HCT116 (cell line): ENCODE measurements around the gene UBN1. TPM values are rescaled to one million over a fixed set of nuclear protein-coding genes. Genes with fewer than 3 reads are reported as not detected.

Experiments used
- ATAC-seq: fragments of 200-7000 bp; cut with Tn5 transposase; 2 replicates; pipeline ENCODE4 v1.9.1; 2020; ENCODE audit warnings: mild to moderate bottlenecking, moderate library complexity
- BruUV-seq: library from RNA; stranded (reverse); fragments of 400-500 nt; replicated peaks from 2 replicates; lab custom pipeline; 2021; lab: Mats Ljungman, UMichigan
- CTCF ChIA-PET: fragments of 300-600 bp; sonication (Branson Sonifier 250); formaldehyde crosslinking; loops from one replicate; lab custom pipeline; 2021; ENCODE audit warnings: antibody characterized with exemption; lab: Charles Lee
- POLR2A ChIA-PET: fragments of 300-600, 350-600 bp; sonication (Branson Sonifier 250); formaldehyde crosslinking; loops from one replicate; lab custom pipeline; 2021; ENCODE audit warnings: antibody characterized with exemption; lab: Charles Lee
- RAD21 ChIA-PET, 2 experiments: fragments of 300-600 bp; sonication (Branson Sonifier 250); formaldehyde crosslinking; loops; one replicate each; lab custom pipeline; 2023; ENCODE audit warnings: low total read pairs in 2 of 2; ENCODE audit not compliant: uncharacterized antibody in 2 of 2, unreplicated experiment in 2 of 2, low non-redundant PET in 1 of 2; lab: Charles Lee
- DNase-seq: peaks from one replicate; pipeline ENCODE4 v3.0.0-alpha.2; 2010; ENCODE audit warnings: low read depth, low spot score
- H2AFZ ChIP-seq: fragments of 200-600 bp; shearing (Covaris generic), sonication (generic); 2 replicates; pipeline ENCODE4 v1.6.1; 2017; ENCODE audit warnings: low read depth, mixed run types, mixed read lengths, antibody characterized with exemption, low read length; ENCODE audit not compliant: poor library complexity, severe bottlenecking
- H3K27ac ChIP-seq: 2 replicates; pipeline ENCODE4 v1.5.1; 2012; ENCODE audit warnings: low read depth, low read length
- H3K27me3 ChIP-seq: fragments of 200-600 bp; sonication (generic); 2 replicates; pipeline ENCODE4 v1.6.1; 2016; ENCODE audit warnings: mixed run types, low read length, mixed read lengths; ENCODE audit not compliant: insufficient read depth
- H3K36me3 ChIP-seq, 2 experiments: fragments of 200-500 bp in 1 of 2; fragments of 200-600 bp in 1 of 2; sonication (Bioruptor generic) in 1 of 2; sonication (generic) in 1 of 2; 2 replicates each; pipeline versions ENCODE4 v1.5.1 to v1.6.1; 2014 to 2016; ENCODE audit warnings: low read length in 2 of 2, inconsistent platforms in 1 of 2, mixed read lengths in 1 of 2, mixed run types in 1 of 2; ENCODE audit not compliant: insufficient read depth in 2 of 2, control insufficient read depth in 1 of 2
- H3K4me1 ChIP-seq, 2 experiments: fragments of 200-600 bp in 1 of 2; sonication (generic) in 1 of 2; 2 replicates each; pipeline versions ENCODE4 v1.5.1 to v1.6.1; 2012 to 2017; ENCODE audit warnings: low read length in 2 of 2, inconsistent platforms in 1 of 2, mild to moderate bottlenecking in 1 of 2, mixed read lengths in 1 of 2, mixed run types in 1 of 2, moderate library complexity in 1 of 2; ENCODE audit not compliant: insufficient read depth in 2 of 2, control insufficient read depth in 1 of 2
- H3K4me2 ChIP-seq: fragments of 200-600 bp; sonication (generic); 2 replicates; pipeline ENCODE4 v1.6.1; 2017; ENCODE audit warnings: mixed run types, low read length, mixed read lengths
- H3K4me3 ChIP-seq, 2 experiments: fragments of 200-600 bp in 1 of 2; sonication (generic) in 1 of 2; replicated peaks in 1 of 2; 2 replicates each; pipeline ENCODE4 v1.5.1; 2011 to 2016; ENCODE audit warnings: low read length in 2 of 2, control low read depth in 1 of 2, low read depth in 1 of 2, mild to moderate bottlenecking in 1 of 2, mixed read lengths in 1 of 2, mixed run types in 1 of 2
- H3K79me2 ChIP-seq: fragments of 200-600 bp; sonication (generic); 2 replicates; pipeline ENCODE4 v1.6.1; 2017; ENCODE audit warnings: mild to moderate bottlenecking, mixed run types, low read length, moderate library complexity, mixed read lengths; ENCODE audit not compliant: insufficient read depth
- H3K9ac ChIP-seq: fragments of 200-600 bp; sonication (generic); 2 replicates; pipeline ENCODE4 v1.6.1; 2016; ENCODE audit warnings: low read length, mixed read lengths
- H3K9me2 ChIP-seq: fragments of 200-600 bp; sonication (generic), shearing (Covaris generic); 2 replicates; pipeline ENCODE4 v1.6.1; 2017; ENCODE audit warnings: mixed run types, mild to moderate bottlenecking, moderate library complexity; ENCODE audit not compliant: insufficient read depth
- H3K9me3 ChIP-seq, 2 experiments: fragments of 200-500 bp in 1 of 2; fragments of 200-600 bp in 1 of 2; sonication (Bioruptor generic) in 1 of 2; sonication (generic) in 1 of 2; 2 replicates each; pipeline ENCODE4 v1.6.1; 2014 to 2017; ENCODE audit warnings: low read length in 2 of 2, mixed read lengths in 2 of 2, inconsistent platforms in 1 of 2, low read depth in 1 of 2, mild to moderate bottlenecking in 1 of 2, mixed run types in 1 of 2, moderate library complexity in 1 of 2; ENCODE audit not compliant: control insufficient read depth in 1 of 2, insufficient read depth in 1 of 2
- H4K20me1 ChIP-seq: fragments of 200-600 bp; sonication (generic), shearing (Covaris generic); 2 replicates; pipeline ENCODE4 v1.6.1; 2017; ENCODE audit warnings: mixed run types, mild to moderate bottlenecking, moderate library complexity; ENCODE audit not compliant: insufficient read depth
- CBX3 ChIP-seq: IDR thresholded peaks from 2 replicates; pipeline ENCODE4 v1.6.1; 2012; ENCODE audit warnings: low read depth
- CEBPB ChIP-seq: IDR thresholded peaks from 2 replicates; pipeline ENCODE4 v1.6.1; 2012; ENCODE audit warnings: low read depth
- EGR1 ChIP-seq: IDR thresholded peaks from 2 replicates; pipeline ENCODE4 v1.6.1; 2012; ENCODE audit warnings: low read depth
- ELF1 ChIP-seq: IDR thresholded peaks from 2 replicates; pipeline ENCODE4 v1.6.1; 2012; ENCODE audit warnings: low read depth, borderline replicate concordance
- EZH2 ChIP-seq: fragments of 200-600 bp; sonication (generic); IDR thresholded peaks from 2 replicates; pipeline ENCODE4 v1.6.1; 2017; ENCODE audit warnings: antibody characterized with exemption, mixed run types
- JUND ChIP-seq: IDR thresholded peaks from 2 replicates; pipeline ENCODE4 v1.6.1; 2012
- POLR2AphosphoS5 ChIP-seq: IDR thresholded peaks from 2 replicates; pipeline ENCODE4 v1.6.1; 2011; ENCODE audit warnings: mild to moderate bottlenecking, low read depth, low read length, moderate library complexity
- RAD21 ChIP-seq: IDR thresholded peaks from 2 replicates; pipeline ENCODE4 v1.6.1; 2012; ENCODE audit warnings: low read depth, mild to moderate bottlenecking
- SIN3A ChIP-seq: IDR thresholded peaks from 2 replicates; pipeline ENCODE4 v1.6.1; 2012; ENCODE audit warnings: low read depth
- SP1 ChIP-seq: IDR thresholded peaks from 2 replicates; pipeline ENCODE4 v1.6.1; 2012; ENCODE audit warnings: low read depth
- SRF ChIP-seq: IDR thresholded peaks from 2 replicates; pipeline ENCODE4 v1.6.1; 2012; ENCODE audit warnings: low read depth
- TCF7L2 ChIP-seq: IDR thresholded peaks from 2 replicates; pipeline ENCODE4 v1.7.0; 2011; ENCODE audit warnings: borderline replicate concordance, inconsistent platforms; ENCODE audit not compliant: insufficient read depth, insufficient read length; ENCODE audit errors: extremely low read depth
- YY1 ChIP-seq: IDR thresholded peaks from 2 replicates; pipeline ENCODE4 v1.6.1; 2011; ENCODE audit warnings: low read length, low read depth, moderate library complexity, mild to moderate bottlenecking; ENCODE audit not compliant: insufficient replicate concordance; ENCODE audit errors: extremely low read depth
- ZFX ChIP-seq: fragments of 450-650 bp; IDR thresholded peaks from 2 replicates; pipeline ENCODE4 v1.6.1; 2017
- ZNF274 ChIP-seq: fragments of 200-500 bp; sonication (Bioruptor generic); IDR thresholded peaks from 2 replicates; pipeline ENCODE4 v1.6.1; 2014; ENCODE audit warnings: mild to moderate bottlenecking, low read depth, low read length, inconsistent platforms
- intact Hi-C: fragments of 100-400 bp; cut with micrococcal nuclease; formaldehyde crosslinking; loops from 2 replicates; pipeline ENCODE4 v1.10.0; 2022
- total RNA-seq: library from RNA; stranded (reverse); gene quantifications from one replicate; pipeline ENCODE4 v1.2.1, GENCODE V29; 2021; ENCODE audit not compliant: unreplicated experiment
- TF ChIP-seq, protein P1 (sequence below): IDR thresholded peaks from 2 replicates; pipeline ENCODE4 v1.6.1; 2012; ENCODE audit warnings: low read depth
- TF ChIP-seq, protein P2 (sequence below), 3 experiments: fragments of 200-600 bp in 1 of 3; sonication (generic) in 1 of 3; IDR thresholded peaks in 2 of 3; conservative IDR thresholded peaks in 1 of 3; 2 replicates each; pipeline ENCODE4 v1.5.1; 2012 to 2017; ENCODE audit warnings: low read depth in 2 of 3, low read length in 2 of 3, antibody characterized with exemption in 1 of 3, borderline replicate concordance in 1 of 3, control low read depth in 1 of 3, mild to moderate bottlenecking in 1 of 3, mixed read lengths in 1 of 3, mixed run types in 1 of 3, moderate library complexity in 1 of 3; ENCODE audit not compliant: insufficient read depth in 1 of 3

UBN1 gene
- total RNA-seq, 1 experiment from 2014 or later: 31.9 TPM

DNA sequence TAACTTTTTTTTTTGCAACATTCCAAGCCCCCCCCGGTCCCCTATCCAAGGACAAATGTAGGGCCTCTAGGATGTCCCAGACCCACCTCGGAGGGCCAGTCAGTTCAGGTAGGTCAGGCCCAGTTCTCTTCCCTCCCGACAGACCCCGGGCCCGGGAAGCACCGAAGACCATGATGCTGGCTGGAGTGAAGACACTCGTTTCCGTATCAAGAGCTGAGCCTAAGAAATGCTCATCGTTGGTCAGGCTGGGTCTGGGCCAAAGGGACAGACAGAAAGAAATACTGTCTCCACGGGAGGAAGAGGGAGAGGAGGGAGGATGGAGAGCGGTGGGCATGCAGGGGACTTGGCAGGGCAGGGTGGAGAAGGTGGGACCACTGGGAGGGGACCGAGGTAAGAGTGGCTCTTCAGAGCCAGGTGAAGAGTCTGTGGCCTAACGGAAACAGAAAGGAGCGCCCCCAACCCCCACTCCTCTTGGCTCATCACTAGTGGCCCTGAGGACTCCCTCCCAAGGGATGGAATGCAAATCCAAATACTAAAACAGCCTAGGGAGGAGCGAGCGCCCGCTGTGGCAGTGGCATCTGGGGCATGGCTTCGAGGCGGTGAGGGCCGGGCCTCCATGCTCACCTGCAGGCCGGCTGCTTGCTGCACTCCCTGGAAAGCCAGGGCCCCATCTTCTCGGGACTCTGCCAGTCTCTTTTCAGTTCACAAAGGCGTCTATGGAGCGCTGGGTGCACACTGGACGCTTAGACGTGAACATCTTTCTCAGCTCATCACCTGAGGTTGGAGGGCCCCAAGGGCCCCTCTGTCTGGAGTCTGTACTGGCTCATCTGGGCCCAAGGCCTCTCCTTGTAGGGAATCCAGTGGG lies 43.2 kb upstream of the UBN1 start:
- ChIA-PET POLR2A (no interaction called here), RAD21 (interaction anchor here in 1 of 2 experiments (1.5 kb wide), 1 partner anchor 35 kb away, joined by 3 read pairs; no protein-coding TSS in a partner anchor), CTCF (no interaction called here)
- no peaks in the 10 kb centered on the region for H3K27me3 ChIP-seq
- peaks cover 13 to 20% of the 10 kb centered on the region in 2 experiments for H3K4me1 ChIP-seq
- no peak overlapping the region for H3K9ac ChIP-seq
- H3K9me3 ChIP-seq: no peaks in the 10 kb centered on the region
- BruUV-seq: TSS peak; percentile 67
- ATAC-seq: no peak
- no peak for DNase-seq
- no peak overlapping the region for H3K4me3 ChIP-seq
- H3K79me2 ChIP-seq: no peaks in the 10 kb centered on the region
- H3K9me2 ChIP-seq: no peaks in the 10 kb centered on the region
- H3K27ac ChIP-seq: peak overlapping the region; percentile 26; the same call in 1 of the 2 replicates
- H2AFZ ChIP-seq: no peak overlapping the region
- TF ChIP-seq TCF7L2: no peak
- no peak for TF ChIP-seq YY1
- TF ChIP-seq SIN3A: no peak
- TF ChIP-seq ELF1: no peak
- no peak for TF ChIP-seq JUND
- TF ChIP-seq EGR1: no peak
- no peak for TF ChIP-seq CBX3
- TF ChIP-seq POLR2AphosphoS5: no peak
- TF ChIP-seq SRF: no peak
- TF ChIP-seq CEBPB: no peak
- TF ChIP-seq, protein P1, sequence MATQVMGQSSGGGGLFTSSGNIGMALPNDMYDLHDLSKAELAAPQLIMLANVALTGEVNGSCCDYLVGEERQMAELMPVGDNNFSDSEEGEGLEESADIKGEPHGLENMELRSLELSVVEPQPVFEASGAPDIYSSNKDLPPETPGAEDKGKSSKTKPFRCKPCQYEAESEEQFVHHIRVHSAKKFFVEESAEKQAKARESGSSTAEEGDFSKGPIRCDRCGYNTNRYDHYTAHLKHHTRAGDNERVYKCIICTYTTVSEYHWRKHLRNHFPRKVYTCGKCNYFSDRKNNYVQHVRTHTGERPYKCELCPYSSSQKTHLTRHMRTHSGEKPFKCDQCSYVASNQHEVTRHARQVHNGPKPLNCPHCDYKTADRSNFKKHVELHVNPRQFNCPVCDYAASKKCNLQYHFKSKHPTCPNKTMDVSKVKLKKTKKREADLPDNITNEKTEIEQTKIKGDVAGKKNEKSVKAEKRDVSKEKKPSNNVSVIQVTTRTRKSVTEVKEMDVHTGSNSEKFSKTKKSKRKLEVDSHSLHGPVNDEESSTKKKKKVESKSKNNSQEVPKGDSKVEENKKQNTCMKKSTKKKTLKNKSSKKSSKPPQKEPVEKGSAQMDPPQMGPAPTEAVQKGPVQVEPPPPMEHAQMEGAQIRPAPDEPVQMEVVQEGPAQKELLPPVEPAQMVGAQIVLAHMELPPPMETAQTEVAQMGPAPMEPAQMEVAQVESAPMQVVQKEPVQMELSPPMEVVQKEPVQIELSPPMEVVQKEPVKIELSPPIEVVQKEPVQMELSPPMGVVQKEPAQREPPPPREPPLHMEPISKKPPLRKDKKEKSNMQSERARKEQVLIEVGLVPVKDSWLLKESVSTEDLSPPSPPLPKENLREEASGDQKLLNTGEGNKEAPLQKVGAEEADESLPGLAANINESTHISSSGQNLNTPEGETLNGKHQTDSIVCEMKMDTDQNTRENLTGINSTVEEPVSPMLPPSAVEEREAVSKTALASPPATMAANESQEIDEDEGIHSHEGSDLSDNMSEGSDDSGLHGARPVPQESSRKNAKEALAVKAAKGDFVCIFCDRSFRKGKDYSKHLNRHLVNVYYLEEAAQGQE: no peak
- no peak for TF ChIP-seq RAD21
- TF ChIP-seq ZFX: no peak
- TF ChIP-seq, protein P2, sequence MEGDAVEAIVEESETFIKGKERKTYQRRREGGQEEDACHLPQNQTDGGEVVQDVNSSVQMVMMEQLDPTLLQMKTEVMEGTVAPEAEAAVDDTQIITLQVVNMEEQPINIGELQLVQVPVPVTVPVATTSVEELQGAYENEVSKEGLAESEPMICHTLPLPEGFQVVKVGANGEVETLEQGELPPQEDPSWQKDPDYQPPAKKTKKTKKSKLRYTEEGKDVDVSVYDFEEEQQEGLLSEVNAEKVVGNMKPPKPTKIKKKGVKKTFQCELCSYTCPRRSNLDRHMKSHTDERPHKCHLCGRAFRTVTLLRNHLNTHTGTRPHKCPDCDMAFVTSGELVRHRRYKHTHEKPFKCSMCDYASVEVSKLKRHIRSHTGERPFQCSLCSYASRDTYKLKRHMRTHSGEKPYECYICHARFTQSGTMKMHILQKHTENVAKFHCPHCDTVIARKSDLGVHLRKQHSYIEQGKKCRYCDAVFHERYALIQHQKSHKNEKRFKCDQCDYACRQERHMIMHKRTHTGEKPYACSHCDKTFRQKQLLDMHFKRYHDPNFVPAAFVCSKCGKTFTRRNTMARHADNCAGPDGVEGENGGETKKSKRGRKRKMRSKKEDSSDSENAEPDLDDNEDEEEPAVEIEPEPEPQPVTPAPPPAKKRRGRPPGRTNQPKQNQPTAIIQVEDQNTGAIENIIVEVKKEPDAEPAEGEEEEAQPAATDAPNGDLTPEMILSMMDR (IDR thresholded peaks at IDR 0.05 in 2 of 3, conservative IDR thresholded peaks at IDR 0.05 in 1 of 3; ENCODE audit: borderline replicate concordance in 1 of 3, insufficient read depth in 1 of 3, low read depth in 2 of 3, low read length in 2 of 3): no peak
- no peak for TF ChIP-seq SP1
- no peak for TF ChIP-seq EZH2
- TF ChIP-seq ZNF274: no peak
- no peak overlapping the region for H3K4me2 ChIP-seq
- H4K20me1 ChIP-seq: no peaks in the 10 kb centered on the region
- intact Hi-C loops: no loop called here
- peaks cover 17 to 18% of the 10 kb centered on the region in 2 experiments; a peak in 3 of 4 replicates for H3K36me3 ChIP-seq
